Ovary (tissue), 3 donors: ENCODE results near the gene METAP1.

Experiments used
- CTCF ChIP-seq, 3 donors: fragments of 450-650 bp in 2 of 3; fragments of 200-600 bp in 1 of 3; IDR thresholded peaks; one replicate each; pipeline versions ENCODE4 v1.5.1 to v1.8.0; 2016 to 2022; ENCODE audit warnings: antibody characterized with exemption in 3 of 3, mild to moderate bottlenecking in 1 of 3
- POLR2A ChIP-seq: fragments of 450-650 bp; IDR thresholded peaks from one replicate; pipeline ENCODE4 v1.6.1; 2017; ENCODE audit warnings: antibody characterized with exemption, mild to moderate bottlenecking, moderate library complexity
- donor health status: DM: no; HTN: no; CAD: no.

DNA sequence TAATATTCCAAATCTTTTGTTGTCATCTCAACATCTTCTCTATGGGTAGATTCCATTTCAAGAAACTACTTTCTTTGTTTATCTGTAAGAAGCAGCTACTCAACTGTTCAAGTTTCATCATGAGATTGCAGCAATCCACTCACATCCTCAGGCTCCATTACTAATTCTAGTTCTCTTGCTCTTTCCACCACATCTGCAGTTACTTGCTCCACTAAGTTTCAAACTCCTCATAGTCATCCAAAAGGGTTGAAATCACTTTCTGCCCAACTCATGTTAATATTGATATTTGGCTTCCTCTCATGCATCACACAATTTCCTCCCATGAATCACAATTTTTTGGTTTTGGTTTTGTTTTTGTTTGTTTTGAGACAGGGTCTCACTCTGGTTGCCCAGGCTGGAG lies 57.4 kb downstream of the METAP1 start:
- no peak for TF ChIP-seq CTCF (IDR thresholded peaks at IDR 0.05)
- no peak for TF ChIP-seq POLR2A
